ENCODE data around the gene NPC1. TPM values are rescaled to one million over a fixed set of nuclear protein-coding genes. Genes with fewer than 3 reads are reported as not detected.

Gene NPC1
- total and polyA plus RNA-seq, 5 donors from 2014 or later: 17.4 to 86.9 (median 21.5) TPM

- H3K9me3 ChIP-seq (ENCODE audit: control insufficient read depth in 2 of 2, low read length in 2 of 2): no peaks in the 10 kb centered on the region
- no peak overlapping the region for H3K27ac ChIP-seq (ENCODE audit: insufficient read depth, low read length, poor library complexity, severe bottlenecking)
- H3K4me1 ChIP-seq (ENCODE audit: control insufficient read depth, insufficient read depth, low read length, poor library complexity, severe bottlenecking): no peaks in the 10 kb centered on the region
- Mint-ChIP-seq H3K27me3 (no peaks in the 10 kb centered on the region), H3K27ac (peak overlapping the region; percentile 59 to 90 (median 66)), H3K36me3 (peaks cover 49% of the 10 kb centered on the region), H3K4me1 (peaks cover 9 to 23% (median 14%) of the 10 kb centered on the region in 4 donors), H3K4me3 (peak overlapping the region in 3 of 4 donors; percentile 18 to 43 (median 37)), H3K9me3 (no peaks in the 10 kb centered on the region)
- no peaks in the 10 kb centered on the region for H3K27me3 ChIP-seq (ENCODE audit: control insufficient read depth, insufficient read depth, low read length)
- H3K4me3 ChIP-seq (ENCODE audit: low read depth, low read length): no peak overlapping the region
- peaks cover 92% of the 10 kb centered on the region for H3K36me3 ChIP-seq (ENCODE audit: control insufficient read depth, insufficient read depth, low read length)
- no peak for ATAC-seq (ENCODE audit: low read depth in 2 of 2)
- no peak for DNase-seq
Observed at GRCh38 chr18:23541349-23542093, 44.8 kb downstream of the NPC1 start.

- peak overlapping the region; percentile 30 for H3K4me3 ChIP-seq (ENCODE audit: low read depth, low read length)
- H3K27ac ChIP-seq (ENCODE audit: insufficient read depth, low read length, poor library complexity, severe bottlenecking): no peak overlapping the region
- H3K27me3 Mint-ChIP-seq: no peaks in the 10 kb centered on the region
- H3K27ac Mint-ChIP-seq: peak overlapping the region; percentile 59 to 90 (median 66)
- H3K36me3 Mint-ChIP-seq: peaks cover 50% of the 10 kb centered on the region
- H3K9me3 Mint-ChIP-seq: no peaks in the 10 kb centered on the region
- H3K4me1 ChIP-seq (ENCODE audit: control insufficient read depth, insufficient read depth, low read length, poor library complexity, severe bottlenecking): no peaks in the 10 kb centered on the region
- no peaks in the 10 kb centered on the region for H3K27me3 ChIP-seq (ENCODE audit: control insufficient read depth, insufficient read depth, low read length)
- peak; percentile 54 to 60 for ATAC-seq (ENCODE audit: low read depth in 2 of 2)
- DNase-seq: peak in 1 of 3 donors; percentile 72
- H3K4me1 Mint-ChIP-seq: peaks cover 9 to 23% (median 14%) of the 10 kb centered on the region in 4 donors
- H3K9me3 ChIP-seq (ENCODE audit: control insufficient read depth in 2 of 2, low read length in 2 of 2): no peaks in the 10 kb centered on the region
- H3K4me3 Mint-ChIP-seq: peak overlapping the region in 2 of 4 donors; percentile 18 to 37
- H3K36me3 ChIP-seq (ENCODE audit: control insufficient read depth, insufficient read depth, low read length): peaks cover 92% of the 10 kb centered on the region
Observed at GRCh38 chr18:23540867-23541266, 45.4 kb downstream of the NPC1 start.

GRCh38 chr18:23539911-23540525, 46.3 kb downstream of the NPC1 start:
- peak overlapping the region in 2 of 3 donors; percentile 67 to 75 for H3K27ac Mint-ChIP-seq
- H3K4me1 Mint-ChIP-seq: peaks cover 9 to 23% (median 14%) of the 10 kb centered on the region in 4 donors
- no peak for DNase-seq
- no peaks in the 10 kb centered on the region for H3K27me3 ChIP-seq (ENCODE audit: control insufficient read depth, insufficient read depth, low read length)
- peak overlapping the region in 1 of 4 donors; percentile 41 for H3K4me3 Mint-ChIP-seq
- H3K9me3 Mint-ChIP-seq: no peaks in the 10 kb centered on the region
- H3K36me3 Mint-ChIP-seq: peaks cover 57% of the 10 kb centered on the region
- ATAC-seq (ENCODE audit: low read depth in 2 of 2): no peak
- H3K4me3 ChIP-seq (ENCODE audit: low read depth, low read length): no peak overlapping the region
- H3K36me3 ChIP-seq (ENCODE audit: control insufficient read depth, insufficient read depth, low read length): peaks cover 99% of the 10 kb centered on the region
- no peaks in the 10 kb centered on the region for H3K9me3 ChIP-seq (ENCODE audit: control insufficient read depth in 2 of 2, low read length in 2 of 2)
- no peaks in the 10 kb centered on the region for H3K27me3 Mint-ChIP-seq
- no peaks in the 10 kb centered on the region for H3K4me1 ChIP-seq (ENCODE audit: control insufficient read depth, insufficient read depth, low read length, poor library complexity, severe bottlenecking)
- H3K27ac ChIP-seq (ENCODE audit: insufficient read depth, low read length, poor library complexity, severe bottlenecking): no peak overlapping the region

GRCh38 chr18:23539296-23539695, 47.0 kb downstream of the NPC1 start:
- Mint-ChIP-seq H3K9me3 (no peaks in the 10 kb centered on the region), H3K4me1 (peaks cover 9 to 23% (median 11%) of the 10 kb centered on the region in 4 donors), H3K36me3 (peaks cover 50% of the 10 kb centered on the region), H3K4me3 (no peak overlapping the region), H3K27me3 (no peaks in the 10 kb centered on the region), H3K27ac (peak overlapping the region in 1 of 3 donors; percentile 51)
- Histone ChIP-seq H3K9me3 (ENCODE audit: control insufficient read depth in 2 of 2, low read length in 2 of 2) (no peaks in the 10 kb centered on the region), H3K4me3 (ENCODE audit: low read depth, low read length) (no peak overlapping the region), H3K27me3 (ENCODE audit: control insufficient read depth, insufficient read depth, low read length) (no peaks in the 10 kb centered on the region), H3K4me1 (ENCODE audit: control insufficient read depth, insufficient read depth, low read length, poor library complexity, severe bottlenecking) (no peaks in the 10 kb centered on the region), H3K27ac (ENCODE audit: insufficient read depth, low read length, poor library complexity, severe bottlenecking) (no peak overlapping the region), H3K36me3 (ENCODE audit: control insufficient read depth, insufficient read depth, low read length) (peaks cover 99% of the 10 kb centered on the region)
- DNase-seq (no peak), ATAC-seq (ENCODE audit: low read depth in 2 of 2) (no peak)

- H3K27ac Mint-ChIP-seq: peak overlapping the region in 2 of 3 donors; percentile 41 to 66
- peaks cover 9 to 23% (median 11%) of the 10 kb centered on the region in 4 donors for H3K4me1 Mint-ChIP-seq
- Histone ChIP-seq H3K27me3 (ENCODE audit: control insufficient read depth, insufficient read depth, low read length) (no peaks in the 10 kb centered on the region), H3K36me3 (ENCODE audit: control insufficient read depth, insufficient read depth, low read length) (peaks cover 99% of the 10 kb centered on the region), H3K4me3 (ENCODE audit: low read depth, low read length) (no peak overlapping the region), H3K4me1 (ENCODE audit: control insufficient read depth, insufficient read depth, low read length, poor library complexity, severe bottlenecking) (no peaks in the 10 kb centered on the region), H3K9me3 (ENCODE audit: control insufficient read depth in 2 of 2, low read length in 2 of 2) (no peaks in the 10 kb centered on the region), H3K27ac (ENCODE audit: insufficient read depth, low read length, poor library complexity, severe bottlenecking) (no peak overlapping the region)
- H3K27me3 Mint-ChIP-seq: no peaks in the 10 kb centered on the region
- H3K4me3 Mint-ChIP-seq: no peak overlapping the region
- ATAC-seq (ENCODE audit: low read depth in 2 of 2) (no peak), DNase-seq (no peak)
- H3K9me3 Mint-ChIP-seq: no peaks in the 10 kb centered on the region
- H3K36me3 Mint-ChIP-seq: peaks cover 48% of the 10 kb centered on the region
Observed at GRCh38 chr18:23538870-23539269, 47.4 kb downstream of the NPC1 start.

- H3K36me3 ChIP-seq (ENCODE audit: control insufficient read depth, insufficient read depth, low read length): peaks cover 99% of the 10 kb centered on the region
- H3K4me1 ChIP-seq (ENCODE audit: control insufficient read depth, insufficient read depth, low read length, poor library complexity, severe bottlenecking): no peaks in the 10 kb centered on the region
- H3K27ac ChIP-seq (ENCODE audit: insufficient read depth, low read length, poor library complexity, severe bottlenecking): no peak overlapping the region
- peaks cover 47% of the 10 kb centered on the region for H3K36me3 Mint-ChIP-seq
- ATAC-seq (ENCODE audit: low read depth in 2 of 2) (no peak), DNase-seq (no peak)
- H3K27me3 Mint-ChIP-seq: no peaks in the 10 kb centered on the region
- no peak overlapping the region for H3K4me3 ChIP-seq (ENCODE audit: low read depth, low read length)
- H3K27ac Mint-ChIP-seq: peak overlapping the region in 1 of 3 donors; percentile 49
- H3K27me3 ChIP-seq (ENCODE audit: control insufficient read depth, insufficient read depth, low read length): no peaks in the 10 kb centered on the region
- H3K9me3 ChIP-seq (ENCODE audit: control insufficient read depth in 2 of 2, low read length in 2 of 2): no peaks in the 10 kb centered on the region
- H3K4me1 Mint-ChIP-seq: peaks cover 9 to 23% (median 11%) of the 10 kb centered on the region in 4 donors
- H3K4me3 Mint-ChIP-seq: no peak overlapping the region
- H3K9me3 Mint-ChIP-seq: no peaks in the 10 kb centered on the region
Observed at GRCh38 chr18:23538001-23538400, 48.3 kb downstream of the NPC1 start.

GRCh38 chr18:23537274-23537673, 49.0 kb downstream of the NPC1 start:
- H3K27ac Mint-ChIP-seq: peak overlapping the region in 2 of 3 donors; percentile 49 to 69
- Histone ChIP-seq H3K36me3 (ENCODE audit: control insufficient read depth, insufficient read depth, low read length) (peaks cover 99% of the 10 kb centered on the region), H3K4me1 (ENCODE audit: control insufficient read depth, insufficient read depth, low read length, poor library complexity, severe bottlenecking) (no peaks in the 10 kb centered on the region)

More at GRCh38 chr18:23537274-23537673, 49.0 kb downstream of the NPC1 start:
- Histone ChIP-seq H3K9me3 (ENCODE audit: control insufficient read depth in 2 of 2, low read length in 2 of 2) (no peaks in the 10 kb centered on the region), H3K27me3 (ENCODE audit: control insufficient read depth, insufficient read depth, low read length) (no peaks in the 10 kb centered on the region), H3K4me3 (ENCODE audit: low read depth, low read length) (no peak overlapping the region), H3K27ac (ENCODE audit: insufficient read depth, low read length, poor library complexity, severe bottlenecking) (no peak overlapping the region)
- ATAC-seq (ENCODE audit: low read depth in 2 of 2) (no peak), DNase-seq (no peak)
- Mint-ChIP-seq H3K4me1 (peaks cover 9 to 21% (median 10%) of the 10 kb centered on the region in 4 donors), H3K36me3 (peaks cover 49% of the 10 kb centered on the region), H3K9me3 (no peaks in the 10 kb centered on the region), H3K4me3 (no peak overlapping the region), H3K27me3 (no peaks in the 10 kb centered on the region)

Measured in CD4-positive, CD25-positive, alpha-beta regulatory T cell (primary cell).